Right lobe of liver (tissue), 6 donors: ENCODE results near the gene QRICH2. TPM values are rescaled to one million over a fixed set of nuclear protein-coding genes. Genes with fewer than 3 reads are reported as not detected.

Experiments used
- ATAC-seq, 4 donors: fragments of 200-7000 bp; cut with Tn5 transposase; one replicate each; pipeline ENCODE4 v1.9.1; 2020; ENCODE audit warnings: mild to moderate bottlenecking in 4 of 4, moderate library complexity in 4 of 4
- DNase-seq, 3 donors: peaks; one replicate each; pipeline ENCODE4 v3.0.0-alpha.2; 2020
- H3K27ac ChIP-seq, 3 donors: fragments of 200-600 bp; one replicate each; pipeline ENCODE4 v1.8.0; 2022
- H3K27me3 ChIP-seq, 2 donors: fragments of 200-600 bp; one replicate each; pipeline ENCODE4 v1.8.0; 2022
- H3K36me3 ChIP-seq, 4 donors: fragments of 200-600 bp; sonication (generic) in 1 of 4; one replicate each; pipeline versions ENCODE4 v1.5.1 to v1.8.0; 2017 to 2022; ENCODE audit warnings: control low read depth in 1 of 4
- H3K4me1 ChIP-seq, 4 donors: fragments of 200-600 bp; sonication (generic) in 1 of 4; one replicate each; pipeline versions ENCODE4 v1.5.1 to v1.8.0; 2017 to 2022; ENCODE audit warnings: control low read depth in 1 of 4
- H3K4me3 ChIP-seq, 3 donors: fragments of 200-600 bp; one replicate each; pipeline ENCODE4 v1.8.0; 2022
- H3K9me3 ChIP-seq, 4 donors: fragments of 200-600 bp; sonication (generic) in 1 of 4; one replicate each; pipeline versions ENCODE4 v1.5.1 to v1.8.0; 2017 to 2022; ENCODE audit warnings: control low read depth in 1 of 4
- CTCF ChIP-seq, 4 donors: fragments of 200-600 bp in 3 of 4; fragments of 450-650 bp in 1 of 4; IDR thresholded peaks; one replicate each; pipeline versions ENCODE4 v1.5.1 to v1.8.0; 2016 to 2022; ENCODE audit warnings: antibody characterized with exemption in 4 of 4, mild to moderate bottlenecking in 2 of 4
- POLR2A ChIP-seq: fragments of 450-650 bp; IDR thresholded peaks from one replicate; pipeline ENCODE4 v1.6.1; 2017; ENCODE audit warnings: antibody characterized with exemption, mild to moderate bottlenecking
- WGBS: methylation state at CpG from one replicate; pipeline ENCODE4 v1.1.6; 2018; ENCODE audit warnings: low coverage, low lambda C conversion rate; ENCODE audit not compliant: insufficient coverage; ENCODE audit errors: missing lambda C conversion rate; 5-methylcytosine and 5-hydroxymethylcytosine counted together
- intact Hi-C, 2 donors: fragments of 100-400 bp; cut with DNase I; formaldehyde crosslinking; loops; one replicate each; pipeline versions ENCODE4 v1.11.2 to v1.14.1; 2022
- total RNA-seq, 6 experiments: library from RNA; depleted of rRNA in 2 of 6; stranded (reverse); fragments of >200 nt in 2 of 6; fragmentation: NEBNext Ultra II Directional in 3 of 6; extraction: Animal tissue kit (Norgen Biotek cat#: 25700) in 3 of 6; gene quantifications; one replicate each; pipeline versions ENCODE4 v1.1.0 to v1.2.4, GENCODE V29; 2016 to 2023
- donor health status: DM: no; HTN: yes; CAD: no.
- donor health status: DM: no; HTN: no; CAD: no.
- donor health status: DM: no; HTN: no; CAD: no.
- donor health status: DM: no; HTN: yes; CAD: no.
- donor health status: DM: no; HTN: yes; CAD: no.

QRICH2 gene
- total RNA-seq, 6 experiments from 2014 or later, result 0.43 to 2.2 (median 1.5) TPM

DNA sequence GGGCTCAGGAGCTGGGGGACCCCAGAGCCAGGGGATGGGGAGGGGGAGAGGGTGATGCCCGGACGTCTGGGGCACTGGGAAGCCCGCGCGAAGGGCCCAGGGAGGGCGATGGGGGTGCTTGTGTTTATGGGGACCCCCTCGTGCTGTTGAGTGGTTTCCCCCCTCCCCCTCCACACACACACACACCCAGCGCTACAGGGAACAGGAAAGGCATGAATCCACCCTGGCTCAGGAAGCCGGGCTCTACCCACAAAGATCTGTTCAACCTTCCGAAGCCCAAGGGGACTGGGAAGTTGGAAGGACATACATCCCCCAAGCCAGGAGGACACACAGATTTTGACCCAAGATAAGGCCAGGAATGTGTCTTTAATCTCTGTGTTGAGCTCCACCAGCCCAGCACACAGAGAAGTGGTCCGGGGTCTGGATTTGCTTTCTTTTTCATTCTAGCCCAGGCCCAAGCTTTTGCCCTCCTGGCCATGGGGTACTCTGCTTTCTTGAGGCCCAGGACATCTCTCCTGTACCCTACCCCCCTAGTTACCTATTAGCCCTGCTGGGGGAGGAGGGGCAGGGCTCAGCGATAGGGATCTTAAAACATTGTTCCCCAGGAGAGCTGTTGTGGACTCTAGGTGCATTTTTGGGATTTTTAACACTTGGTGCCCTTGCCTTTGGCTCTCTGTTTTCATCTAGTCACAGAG lies 41.7 kb downstream of the QRICH2 start:
- no peaks in the 10 kb centered on the region for H3K27me3 ChIP-seq
- H3K9me3 ChIP-seq, result no peaks in the 10 kb centered on the region
- H3K27ac ChIP-seq, result peak overlapping the region; percentile 80 to 92 (median 91)
- intact Hi-C loops, result no loop called here
- H3K4me1 ChIP-seq, result peaks cover 0 to 44% (median 9%) of the 10 kb centered on the region in 4 donors
- ATAC-seq (peak in 2 of 4 donors; percentile 3 to 10), DNase-seq (peak in 1 of 3 donors; percentile 50)
- TF ChIP-seq CTCF (IDR thresholded peaks at IDR 0.05) (no peak), POLR2A (no peak)
- H3K4me3 ChIP-seq, result peak overlapping the region; percentile 88 to 93 (median 88)
- no peaks in the 10 kb centered on the region for H3K36me3 ChIP-seq
- WGBS, result 0% methylated on average over 2 of the region's 12 CpGs

DNA sequence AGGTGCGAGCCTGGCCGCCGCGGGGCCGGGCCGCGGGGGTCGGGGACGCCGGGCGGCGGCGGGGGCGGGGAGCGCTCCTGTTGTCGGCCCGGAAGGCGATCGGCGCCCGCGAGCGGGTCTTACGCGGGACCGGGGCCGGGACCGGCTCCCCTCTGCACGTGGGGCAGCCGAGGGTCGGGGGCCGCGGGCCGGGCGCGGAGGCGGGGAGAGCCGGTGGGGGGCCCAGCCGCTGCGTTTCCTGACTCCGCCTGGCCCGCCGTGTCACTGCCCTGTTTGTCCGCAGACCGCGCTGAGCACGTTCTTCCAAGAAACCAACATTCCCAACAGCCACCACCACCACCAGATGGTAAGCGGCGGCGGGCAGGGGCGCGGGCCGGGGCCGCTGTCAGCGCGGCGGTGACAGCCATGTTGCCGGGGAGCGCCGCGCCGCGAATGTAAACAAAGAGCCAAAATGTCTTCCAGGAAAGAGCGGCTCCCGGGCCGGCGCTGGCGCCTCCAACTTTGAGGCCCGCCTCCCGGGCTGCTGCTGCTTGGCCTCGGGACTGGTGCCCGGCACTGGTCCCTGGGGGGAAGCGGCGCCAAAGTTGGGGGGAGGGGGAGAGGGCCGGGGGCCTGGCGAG lies 42.3 kb downstream of the QRICH2 start:
- H3K27me3 ChIP-seq, result no peaks in the 10 kb centered on the region
- H3K27ac ChIP-seq, result peak overlapping the region; percentile 80 to 92 (median 91)
- DNase-seq, result peak; percentile 70 to 82 (median 77)
- H3K4me1 ChIP-seq, result peaks cover 0 to 38% (median 5%) of the 10 kb centered on the region in 4 donors
- no CpG with 5 or more reads among the region's 76 CpGs for WGBS
- peak; percentile 2 to 36 (median 20) for ATAC-seq
- TF ChIP-seq CTCF (IDR thresholded peaks at IDR 0.05), result no peak
- TF ChIP-seq POLR2A, result no peak
- H3K36me3 ChIP-seq, result no peaks in the 10 kb centered on the region
- intact Hi-C loops, result no loop called here
- H3K9me3 ChIP-seq, result no peaks in the 10 kb centered on the region
- H3K4me3 ChIP-seq, result peak overlapping the region; percentile 88 to 93 (median 88)

DNA sequence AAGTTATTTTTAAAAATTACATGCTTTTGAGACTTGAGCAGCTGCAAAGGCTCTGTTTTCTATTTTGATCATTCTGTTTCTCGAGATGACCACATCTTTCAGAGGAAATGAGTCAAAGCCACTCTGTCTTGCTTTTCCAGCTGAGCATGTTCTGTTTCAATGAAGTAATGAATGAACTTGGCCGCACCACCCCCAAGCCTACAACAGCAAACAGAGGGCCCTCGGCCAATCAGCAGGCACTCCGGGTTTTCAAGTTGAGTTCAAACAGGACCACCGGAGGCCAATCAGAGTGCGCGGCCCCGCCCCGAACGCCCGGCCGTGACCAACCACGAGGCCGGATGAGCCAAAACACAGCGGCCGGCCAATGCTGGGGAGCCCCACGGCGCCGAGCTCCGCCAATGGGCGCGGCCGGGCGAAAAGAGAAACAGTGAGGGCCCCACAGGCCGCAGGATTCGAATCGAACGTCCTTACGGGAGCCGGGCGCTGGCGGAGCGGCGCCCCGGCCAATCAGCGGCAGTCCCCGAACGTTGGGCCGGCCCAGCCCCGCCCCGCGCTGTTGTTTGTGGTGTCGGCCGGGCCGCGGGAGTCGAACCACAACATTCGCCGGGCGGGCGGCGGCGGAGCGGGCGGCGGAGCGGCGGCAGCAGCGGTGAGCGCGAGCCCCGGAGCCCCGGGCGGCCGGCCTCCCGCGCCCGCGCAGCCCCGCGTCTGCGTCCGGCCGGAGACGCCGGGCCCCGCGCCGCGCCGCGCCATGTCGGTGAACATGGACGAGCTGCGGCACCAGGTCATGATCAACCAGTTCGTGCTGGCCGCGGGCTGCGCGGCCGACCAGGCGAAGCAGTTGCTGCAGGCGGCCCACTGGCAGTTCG lies 43.1 kb downstream of the QRICH2 start, which contains the start of gene UBALD2:
TSS of gene UBALD2 (plus strand) at position 594 of the 869 bp plus-strand sequence. CDS start at position 752, 158 bp downstream.
- Histone ChIP-seq H3K9me3 (no peaks in the 10 kb centered on the region), H3K4me1 (peaks cover 0 to 37% (median 5%) of the 10 kb centered on the region in 4 donors), H3K4me3 (peak within 1 kb of the TSS; percentile 88 to 93 (median 88)), H3K36me3 (no peaks in the 10 kb centered on the region), H3K27ac (peak within 1 kb of the TSS; percentile 80 to 92 (median 91)), H3K27me3 (no peaks in the 10 kb centered on the region)
- no peak for TF ChIP-seq CTCF (IDR thresholded peaks at IDR 0.05)
- peak; percentile 94 for TF ChIP-seq POLR2A
- intact Hi-C loops, result no loop called here
- 0% methylated on average over 18 of the region's 94 CpGs for WGBS
- ATAC-seq, result peak; percentile 84 to 95 (median 93)
- peak; percentile 99 for DNase-seq

DNA sequence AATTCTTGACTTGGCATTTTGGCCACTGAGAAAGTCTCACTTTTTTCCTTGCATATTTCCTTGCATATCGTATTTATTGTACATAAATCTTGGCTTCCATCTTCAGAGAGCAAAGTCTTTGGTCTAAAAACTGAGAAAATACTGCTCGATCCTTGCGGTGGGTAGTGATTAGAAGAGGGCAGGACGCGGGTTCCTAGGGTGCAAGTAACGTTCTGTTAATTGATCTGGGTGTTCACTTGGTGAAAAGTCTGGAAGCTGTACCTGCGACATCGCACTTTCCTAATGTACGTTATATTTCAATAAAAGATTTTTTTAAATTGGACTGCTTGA lies 43.7 kb downstream of the QRICH2 start:
- DNase-seq (no peak), ATAC-seq (no peak)
- Histone ChIP-seq H3K36me3 (no peaks in the 10 kb centered on the region), H3K27ac (peak overlapping the region; percentile 12 to 91 (median 30)), H3K27me3 (no peaks in the 10 kb centered on the region), H3K9me3 (no peaks in the 10 kb centered on the region), H3K4me3 (no peak overlapping the region), H3K4me1 (peaks cover 0 to 37% (median 5%) of the 10 kb centered on the region in 4 donors)
- no peak for TF ChIP-seq POLR2A
- TF ChIP-seq CTCF (IDR thresholded peaks at IDR 0.05), result no peak
- 52% methylated on average over 9 of the region's 9 CpGs for WGBS
- intact Hi-C loops, result no loop called here
